Measurements from ENCODE around the gene AMER2. TPM values are rescaled to one million over a fixed set of nuclear protein-coding genes. Genes with fewer than 3 reads are reported as not detected.

AMER2 gene
- total RNA-seq, 4 donors from 2014 or later = under 0.01 to 0.17 TPM; not detected in 2

DNA sequence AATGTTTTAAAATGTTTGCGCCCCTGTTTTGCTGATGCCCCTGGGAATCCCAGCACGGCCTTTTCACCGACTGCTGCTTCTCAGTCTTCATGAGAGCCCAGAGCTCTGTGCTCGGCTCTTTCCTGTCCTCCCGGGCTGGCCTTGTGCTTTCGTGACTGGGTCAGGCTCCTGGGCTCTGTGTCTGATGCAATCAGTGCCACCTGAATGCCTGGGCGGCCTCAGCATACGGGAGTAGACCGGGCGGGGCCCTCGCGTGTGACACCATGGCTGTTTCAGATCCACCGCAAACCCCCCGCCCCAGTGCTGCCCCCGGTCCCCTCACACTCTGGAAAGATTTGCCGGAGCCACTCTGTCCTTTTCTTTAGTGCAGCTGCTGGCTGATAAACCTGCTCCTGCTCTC, 54.8 kb downstream of the AMER2 start:
- no peaks in the 10 kb centered on the region for H3K4me1 ChIP-seq
- no peaks in the 10 kb centered on the region for H3K9me3 ChIP-seq
- H3K27ac ChIP-seq (replicated peaks in 1 of 4) = no peak overlapping the region
- no peak overlapping the region for H3K4me3 ChIP-seq
- intact Hi-C loops (cut with DNase I) = no loop called here
- 95% methylated on average over 8 of the region's 16 CpGs for WGBS
- peaks cover 0 to 46% (median 0%) of the 10 kb centered on the region in 4 donors for H3K27me3 ChIP-seq
- DNase-seq (ENCODE audit: extremely low spot score) = no peak
- no peaks in the 10 kb centered on the region for H3K36me3 ChIP-seq
- TF ChIP-seq EP300 (IDR thresholded peaks at IDR 0.05) (no peak), POLR2A (IDR thresholded peaks at IDR 0.05; ENCODE audit: low read depth) (no peak), POLR2AphosphoS5 (IDR thresholded peaks at IDR 0.05) (no peak)
- TF ChIP-seq, protein P1, sequence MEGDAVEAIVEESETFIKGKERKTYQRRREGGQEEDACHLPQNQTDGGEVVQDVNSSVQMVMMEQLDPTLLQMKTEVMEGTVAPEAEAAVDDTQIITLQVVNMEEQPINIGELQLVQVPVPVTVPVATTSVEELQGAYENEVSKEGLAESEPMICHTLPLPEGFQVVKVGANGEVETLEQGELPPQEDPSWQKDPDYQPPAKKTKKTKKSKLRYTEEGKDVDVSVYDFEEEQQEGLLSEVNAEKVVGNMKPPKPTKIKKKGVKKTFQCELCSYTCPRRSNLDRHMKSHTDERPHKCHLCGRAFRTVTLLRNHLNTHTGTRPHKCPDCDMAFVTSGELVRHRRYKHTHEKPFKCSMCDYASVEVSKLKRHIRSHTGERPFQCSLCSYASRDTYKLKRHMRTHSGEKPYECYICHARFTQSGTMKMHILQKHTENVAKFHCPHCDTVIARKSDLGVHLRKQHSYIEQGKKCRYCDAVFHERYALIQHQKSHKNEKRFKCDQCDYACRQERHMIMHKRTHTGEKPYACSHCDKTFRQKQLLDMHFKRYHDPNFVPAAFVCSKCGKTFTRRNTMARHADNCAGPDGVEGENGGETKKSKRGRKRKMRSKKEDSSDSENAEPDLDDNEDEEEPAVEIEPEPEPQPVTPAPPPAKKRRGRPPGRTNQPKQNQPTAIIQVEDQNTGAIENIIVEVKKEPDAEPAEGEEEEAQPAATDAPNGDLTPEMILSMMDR (IDR thresholded peaks at IDR 0.05) = no peak

DNA sequence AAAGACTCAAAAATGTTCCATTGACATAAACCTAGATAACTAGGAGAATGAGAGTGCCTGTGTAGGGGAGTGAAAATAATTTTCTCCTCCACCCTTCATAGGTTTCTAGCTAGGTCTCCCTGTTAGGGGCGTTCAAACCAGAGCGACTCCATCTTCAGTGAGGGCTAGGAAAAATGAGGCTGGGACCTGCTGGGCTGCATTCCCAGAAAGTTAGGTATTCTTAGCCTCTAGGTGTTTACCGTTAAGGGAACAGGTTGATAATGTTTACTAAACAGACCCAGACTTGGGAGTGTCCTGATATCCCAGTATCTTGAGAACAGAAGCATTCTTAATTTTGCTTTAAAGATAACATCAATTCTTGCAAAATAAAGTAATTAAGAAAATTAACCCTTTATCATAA, 56.0 kb downstream of the AMER2 start:
- no peaks in the 10 kb centered on the region for H3K4me1 ChIP-seq
- 79% methylated on average over 3 of the region's 3 CpGs for WGBS
- no peak overlapping the region for H3K4me3 ChIP-seq
- no peaks in the 10 kb centered on the region for H3K36me3 ChIP-seq
- peaks cover 0 to 41% (median 0%) of the 10 kb centered on the region in 4 donors for H3K27me3 ChIP-seq
- TF ChIP-seq POLR2A (IDR thresholded peaks at IDR 0.05; ENCODE audit: low read depth) (no peak), EP300 (IDR thresholded peaks at IDR 0.05) (no peak), POLR2AphosphoS5 (IDR thresholded peaks at IDR 0.05) (no peak)
- TF ChIP-seq, protein P1 (IDR thresholded peaks at IDR 0.05) = no peak
- DNase-seq (ENCODE audit: extremely low spot score) = peak; percentile 31
- no peaks in the 10 kb centered on the region for H3K9me3 ChIP-seq
- H3K27ac ChIP-seq (replicated peaks in 1 of 4) = no peak overlapping the region
- intact Hi-C loops (cut with DNase I) = no loop called here

DNA sequence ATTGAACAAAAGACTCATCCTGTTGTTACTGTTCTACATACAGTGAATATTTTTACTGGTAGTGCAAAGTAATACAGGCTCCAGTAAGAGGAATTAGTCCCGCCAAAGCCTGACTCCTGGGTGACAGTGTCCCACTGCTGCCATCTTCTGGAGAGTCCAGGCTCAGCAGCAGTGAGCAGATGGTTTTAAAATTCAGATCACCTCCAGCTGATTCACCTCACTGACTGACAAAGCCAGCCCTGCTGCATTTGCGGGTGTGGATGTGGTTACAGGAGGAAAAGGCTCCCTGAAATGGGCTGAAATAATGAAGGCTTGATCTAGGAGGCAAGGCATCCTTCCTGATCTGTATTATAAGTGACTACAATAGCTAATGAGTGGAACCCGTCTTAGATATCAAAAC, 57.9 kb downstream of the AMER2 start:
- Histone ChIP-seq H3K27me3 (peaks cover 0 to 32% (median 0%) of the 10 kb centered on the region in 4 donors), H3K4me1 (no peaks in the 10 kb centered on the region), H3K4me3 (no peak overlapping the region), H3K36me3 (no peaks in the 10 kb centered on the region), H3K27ac (replicated peaks in 1 of 4) (no peak overlapping the region), H3K9me3 (no peaks in the 10 kb centered on the region)
- peak; percentile 91 for DNase-seq (ENCODE audit: extremely low spot score)
- intact Hi-C loops (cut with DNase I) = loop anchor here (5.0 kb wide), 1 partner anchor 122 kb away; no protein-coding TSS in a partner anchor
- 24% methylated on average over 3 of the region's 3 CpGs for WGBS
- TF ChIP-seq, protein P1 (IDR thresholded peaks at IDR 0.05) = peak; percentile 57 to 78 (median 60)
- TF ChIP-seq POLR2A (IDR thresholded peaks at IDR 0.05; ENCODE audit: low read depth) (no peak), POLR2AphosphoS5 (IDR thresholded peaks at IDR 0.05) (no peak), EP300 (IDR thresholded peaks at IDR 0.05) (no peak)

DNA sequence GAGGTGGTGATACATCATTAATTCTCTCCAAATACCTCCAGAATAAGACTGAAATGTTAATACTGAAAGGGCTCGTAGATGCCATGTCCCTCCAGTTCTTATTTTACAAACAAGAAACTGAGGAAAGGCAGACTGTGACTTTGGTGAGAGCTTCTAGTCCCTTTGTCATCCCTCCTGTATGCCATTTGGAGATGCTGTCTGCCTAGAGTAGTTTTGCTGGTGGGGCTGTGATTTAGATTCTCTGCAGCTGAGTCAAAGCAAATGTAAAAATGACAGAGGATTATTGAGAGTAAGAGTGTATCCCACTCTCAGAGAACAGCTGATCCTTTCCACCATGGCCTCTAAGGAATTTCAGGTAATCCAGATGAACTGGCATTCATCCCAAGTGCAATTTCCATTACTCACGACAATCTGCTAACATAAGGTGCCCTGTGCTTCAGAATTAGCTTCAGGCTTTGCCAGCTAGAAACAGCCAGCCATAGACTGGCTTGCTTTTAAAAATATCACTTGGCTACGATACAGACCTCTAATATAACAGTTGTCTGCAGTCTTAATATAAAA, 59.3 kb downstream of the AMER2 start:
- Histone ChIP-seq H3K27ac (replicated peaks in 1 of 4) (no peak overlapping the region), H3K9me3 (no peaks in the 10 kb centered on the region), H3K4me3 (no peak overlapping the region), H3K36me3 (no peaks in the 10 kb centered on the region), H3K4me1 (no peaks in the 10 kb centered on the region), H3K27me3 (peaks cover 0 to 23% (median 0%) of the 10 kb centered on the region in 4 donors)
- intact Hi-C loops (cut with DNase I) = loop anchor here (5.0 kb wide), 1 partner anchor 120 kb away; no protein-coding TSS in a partner anchor
- DNase-seq (ENCODE audit: extremely low spot score) = peak; percentile 55
- WGBS = 48% methylated on average over 3 of the region's 3 CpGs
- TF ChIP-seq, protein P1 (IDR thresholded peaks at IDR 0.05) = no peak
- no peak for TF ChIP-seq EP300 (IDR thresholded peaks at IDR 0.05)
- TF ChIP-seq POLR2A (IDR thresholded peaks at IDR 0.05; ENCODE audit: low read depth) = no peak
- TF ChIP-seq POLR2AphosphoS5 (IDR thresholded peaks at IDR 0.05) = no peak

Small RNA genes within 50 kb of the gene (small RNA-seq; reads per million reads assigned to genes)
- gene AL359757.1 (0 reads per million in 3 donors), gene AL359757.2 (0 reads per million in 3 donors)

Other genes starting within 250 kb of the AMER2 start
- under 1 TPM in 3 of 4 donors, not detected in 1; under 0.01 to 0.17 (median 0.11) TPM for gene PABPC3, start 76.2 kb downstream of the AMER2 start, total RNA-seq
- gene MTMR6, start 115.2 kb upstream of the AMER2 start, total RNA-seq = 10 to 100 TPM; 19.9 to 28.4 (median 23.6) TPM
- gene NUP58, start 129.3 kb upstream of the AMER2 start, total RNA-seq = 10 to 100 TPM; 33.8 to 62.3 (median 44.4) TPM
- gene ATP8A2, start 199.7 kb upstream of the AMER2 start, total RNA-seq = under 1 TPM; 0.29 to 0.65 (median 0.46) TPM